ENCODE data around the gene ITGAL. TPM values are rescaled to one million over a fixed set of nuclear protein-coding genes. Genes with fewer than 3 reads are reported as not detected.
A peak's percentile ranks its signal among the peaks of the same experiment; 100 is the strongest.

Gene ITGAL
- 4.2 TPM for total RNA-seq

GRCh38 chr16:30472328-30472942, at the start of gene ITGAL:
Gene ITGAL, plus strand, starts transcription at chr16:30472742. Its CDS starts 96 bp downstream, at chr16:30472838.
- Histone ChIP-seq H3K27me3 (ENCODE audit: control insufficient read depth in 3 of 3, insufficient read depth in 3 of 3, low read length in 3 of 3) (peaks cover 27 to 29% (median 27%) of the 10 kb centered on the region in 3 donors), H3K36me3 (ENCODE audit: control insufficient read depth in 3 of 3, insufficient read depth in 3 of 3, low read length in 3 of 3) (no peaks in the 10 kb centered on the region), H3K4me1 (ENCODE audit: control insufficient read depth in 3 of 3, insufficient read depth in 3 of 3, low read length in 3 of 3) (no peaks in the 10 kb centered on the region), H3K4me3 (ENCODE audit: low read length in 3 of 3) (peak within 1 kb of the TSS in 1 of 3 donors; percentile 27), H3K9ac (ENCODE audit: low read depth in 1 of 3, low read length in 3 of 3) (no peak within 1 kb of the TSS), H3K9me3 (ENCODE audit: control insufficient read depth in 3 of 3, low read length in 3 of 3) (no peaks in the 10 kb centered on the region), H3K27ac (ENCODE audit: low read depth, low read length) (no peak within 1 kb of the TSS)

DNA sequence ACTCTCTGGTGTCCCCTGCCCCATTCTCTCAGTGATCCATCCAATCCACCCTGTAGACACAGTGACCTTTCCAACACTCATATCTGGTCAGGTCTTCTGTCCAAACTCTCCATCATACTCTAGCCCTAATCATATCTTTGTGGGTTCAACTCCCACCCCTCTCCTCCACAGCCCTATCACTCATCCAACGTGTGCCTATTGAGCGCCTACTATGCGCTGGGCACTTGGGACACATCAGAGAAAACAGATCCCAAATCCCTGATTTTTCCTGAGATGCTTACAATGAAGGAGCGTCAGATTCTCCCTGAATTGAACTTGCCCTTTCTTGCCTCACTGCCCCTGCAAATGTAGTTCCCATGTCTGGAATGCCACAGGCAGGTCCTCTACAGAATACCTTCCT, 44.5 kb upstream of the ITGAL start:
- Histone ChIP-seq H3K9ac (ENCODE audit: low read depth in 1 of 3, low read length in 3 of 3) (no peak overlapping the region), H3K4me3 (ENCODE audit: low read length in 3 of 3) (no peak overlapping the region), H3K27ac (ENCODE audit: low read depth, low read length) (no peak overlapping the region), H3K4me1 (ENCODE audit: control insufficient read depth in 3 of 3, insufficient read depth in 3 of 3, low read length in 3 of 3) (peaks cover 17 to 20% (median 20%) of the 10 kb centered on the region in 3 donors), H3K27me3 (ENCODE audit: control insufficient read depth in 3 of 3, insufficient read depth in 3 of 3, low read length in 3 of 3) (no peaks in the 10 kb centered on the region), H3K36me3 (ENCODE audit: control insufficient read depth in 3 of 3, insufficient read depth in 3 of 3, low read length in 3 of 3) (peaks cover 18 to 25% (median 19%) of the 10 kb centered on the region in 3 donors), H3K9me3 (ENCODE audit: control insufficient read depth in 3 of 3, low read length in 3 of 3) (no peaks in the 10 kb centered on the region)

DNA sequence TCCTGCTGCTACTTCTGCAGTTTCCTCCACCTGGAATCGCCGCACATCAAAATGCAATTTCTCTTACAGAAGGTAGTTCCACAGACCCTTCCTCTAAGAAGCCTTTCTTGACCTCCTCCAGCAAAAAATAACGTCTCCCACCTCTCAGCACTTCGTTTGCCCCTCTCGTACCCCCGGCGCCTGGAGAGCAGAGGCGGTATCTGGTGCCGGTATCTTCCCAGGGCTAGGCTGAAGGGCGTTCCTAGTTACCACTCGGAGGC, 43.2 kb upstream of the ITGAL start:
- H3K4me1 ChIP-seq (ENCODE audit: control insufficient read depth in 3 of 3, insufficient read depth in 3 of 3, low read length in 3 of 3): peaks cover 17 to 20% (median 20%) of the 10 kb centered on the region in 3 donors
- H3K4me3 ChIP-seq (ENCODE audit: low read length in 3 of 3): peak overlapping the region; percentile 81 to 94 (median 89)
- peak overlapping the region; percentile 81 to 86 (median 84) for H3K9ac ChIP-seq (ENCODE audit: low read depth in 1 of 3, low read length in 3 of 3)
- H3K27me3 ChIP-seq (ENCODE audit: control insufficient read depth in 3 of 3, insufficient read depth in 3 of 3, low read length in 3 of 3): no peaks in the 10 kb centered on the region
- peaks cover 9 to 14% (median 11%) of the 10 kb centered on the region in 3 donors for H3K36me3 ChIP-seq (ENCODE audit: control insufficient read depth in 3 of 3, insufficient read depth in 3 of 3, low read length in 3 of 3)
- H3K9me3 ChIP-seq (ENCODE audit: control insufficient read depth in 3 of 3, low read length in 3 of 3): no peaks in the 10 kb centered on the region
- peak overlapping the region; percentile 80 for H3K27ac ChIP-seq (ENCODE audit: low read depth, low read length)

DNA sequence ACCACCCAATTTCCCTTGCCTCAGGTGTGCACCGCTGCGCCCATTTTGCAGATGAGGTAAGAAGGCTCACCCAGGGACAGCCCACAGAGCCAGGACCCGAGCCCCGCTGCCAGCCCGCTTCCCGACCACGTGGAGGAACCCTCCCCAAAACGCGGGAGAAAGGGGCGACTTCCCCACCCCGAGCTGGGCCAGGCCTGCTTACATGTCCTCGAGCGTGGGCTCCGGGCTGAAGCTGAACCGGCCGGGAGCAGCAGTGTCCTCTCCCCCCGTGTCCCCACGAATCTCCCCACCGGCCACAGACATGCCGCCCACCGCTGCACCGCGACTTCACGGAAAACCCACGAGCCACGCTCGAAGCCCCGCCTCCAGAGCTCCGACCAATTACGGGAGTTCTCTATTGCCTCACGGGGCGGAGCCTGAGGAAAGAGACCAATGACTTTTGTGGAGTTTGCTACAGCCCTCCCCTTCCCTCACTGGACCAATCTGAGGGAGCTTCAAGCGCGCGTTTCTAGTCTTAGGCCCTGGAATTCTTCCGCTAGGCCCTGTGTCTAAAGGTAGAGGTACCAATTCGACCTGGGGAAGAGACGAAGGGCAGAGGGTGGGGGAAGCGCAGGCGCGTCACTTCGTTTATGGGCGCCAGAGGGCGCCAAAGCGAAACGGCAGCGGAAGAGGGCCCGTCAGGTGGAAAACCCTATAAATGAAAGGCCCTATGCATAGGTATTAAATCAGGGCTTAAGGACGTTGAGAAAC, 42.7 kb upstream of the ITGAL start, which contains the start of gene DCTPP1:
Gene DCTPP1, minus strand, starts transcription at position 353 of the 750 bp plus-strand sequence. Its CDS starts 50 bp downstream, at position 303.
- peaks cover 17 to 20% (median 20%) of the 10 kb centered on the region in 3 donors for H3K4me1 ChIP-seq (ENCODE audit: control insufficient read depth in 3 of 3, insufficient read depth in 3 of 3, low read length in 3 of 3)
- H3K9ac ChIP-seq (ENCODE audit: low read depth in 1 of 3, low read length in 3 of 3): peak within 1 kb of the TSS; percentile 81 to 86 (median 84)
- no peaks in the 10 kb centered on the region for H3K9me3 ChIP-seq (ENCODE audit: control insufficient read depth in 3 of 3, low read length in 3 of 3)
- H3K36me3 ChIP-seq (ENCODE audit: control insufficient read depth in 3 of 3, insufficient read depth in 3 of 3, low read length in 3 of 3): peaks cover 7 to 10% (median 8%) of the 10 kb centered on the region in 3 donors
- H3K27ac ChIP-seq (ENCODE audit: low read depth, low read length): peak within 1 kb of the TSS; percentile 80
- H3K27me3 ChIP-seq (ENCODE audit: control insufficient read depth in 3 of 3, insufficient read depth in 3 of 3, low read length in 3 of 3): no peaks in the 10 kb centered on the region
- H3K4me3 ChIP-seq (ENCODE audit: low read length in 3 of 3): peak within 1 kb of the TSS; percentile 81 to 94 (median 89)

- H3K9ac ChIP-seq (ENCODE audit: low read depth in 1 of 3, low read length in 3 of 3): peak overlapping the region; percentile 74 to 86 (median 84)
- H3K27me3 ChIP-seq (ENCODE audit: control insufficient read depth in 3 of 3, insufficient read depth in 3 of 3, low read length in 3 of 3): no peaks in the 10 kb centered on the region
- H3K4me3 ChIP-seq (ENCODE audit: low read length in 3 of 3): peak overlapping the region; percentile 81 to 94 (median 89)
- H3K9me3 ChIP-seq (ENCODE audit: control insufficient read depth in 3 of 3, low read length in 3 of 3): no peaks in the 10 kb centered on the region
- H3K27ac ChIP-seq (ENCODE audit: low read depth, low read length): peak overlapping the region; percentile 80
- H3K36me3 ChIP-seq (ENCODE audit: control insufficient read depth in 3 of 3, insufficient read depth in 3 of 3, low read length in 3 of 3): peaks cover 7 to 10% (median 8%) of the 10 kb centered on the region in 3 donors
- H3K4me1 ChIP-seq (ENCODE audit: control insufficient read depth in 3 of 3, insufficient read depth in 3 of 3, low read length in 3 of 3): peaks cover 17 to 20% (median 20%) of the 10 kb centered on the region in 3 donors
Measured at GRCh38 chr16:30430428-30430970, 42.0 kb upstream of the ITGAL start.

DNA sequence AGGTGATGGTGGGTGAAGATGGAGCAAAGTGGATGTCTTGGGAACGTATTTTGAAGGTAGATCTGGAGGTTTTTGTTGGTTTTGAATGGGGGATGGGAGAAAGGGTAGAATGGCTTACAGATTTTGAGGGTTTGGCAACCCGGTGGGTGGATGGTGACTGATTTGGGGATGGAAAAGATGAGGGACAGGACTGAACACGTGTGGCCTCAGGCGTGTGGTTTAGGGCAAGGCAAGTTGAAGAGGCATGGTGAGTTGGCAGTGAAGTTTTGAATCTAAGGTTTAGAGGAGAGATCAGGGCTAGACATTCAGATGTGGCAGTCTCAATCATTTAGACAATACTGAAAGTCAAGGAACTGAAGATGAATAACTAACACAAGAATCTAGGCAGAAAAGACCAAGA, 37.7 kb upstream of the ITGAL start:
- Histone ChIP-seq H3K4me1 (ENCODE audit: control insufficient read depth in 3 of 3, insufficient read depth in 3 of 3, low read length in 3 of 3) (peaks cover 5 to 7% (median 6%) of the 10 kb centered on the region in 3 donors), H3K27me3 (ENCODE audit: control insufficient read depth in 3 of 3, insufficient read depth in 3 of 3, low read length in 3 of 3) (no peaks in the 10 kb centered on the region), H3K9ac (ENCODE audit: low read depth in 1 of 3, low read length in 3 of 3) (no peak overlapping the region), H3K9me3 (ENCODE audit: control insufficient read depth in 3 of 3, low read length in 3 of 3) (no peaks in the 10 kb centered on the region), H3K36me3 (ENCODE audit: control insufficient read depth in 3 of 3, insufficient read depth in 3 of 3, low read length in 3 of 3) (no peaks in the 10 kb centered on the region), H3K27ac (ENCODE audit: low read depth, low read length) (no peak overlapping the region), H3K4me3 (ENCODE audit: low read length in 3 of 3) (no peak overlapping the region)

- H3K36me3 ChIP-seq (ENCODE audit: control insufficient read depth in 3 of 3, insufficient read depth in 3 of 3, low read length in 3 of 3): no peaks in the 10 kb centered on the region
- H3K9me3 ChIP-seq (ENCODE audit: control insufficient read depth in 3 of 3, low read length in 3 of 3): no peaks in the 10 kb centered on the region
- H3K4me3 ChIP-seq (ENCODE audit: low read length in 3 of 3): no peak overlapping the region
- H3K27ac ChIP-seq (ENCODE audit: low read depth, low read length): no peak overlapping the region
- H3K9ac ChIP-seq (ENCODE audit: low read depth in 1 of 3, low read length in 3 of 3): no peak overlapping the region
- no peaks in the 10 kb centered on the region for H3K4me1 ChIP-seq (ENCODE audit: control insufficient read depth in 3 of 3, insufficient read depth in 3 of 3, low read length in 3 of 3)
- H3K27me3 ChIP-seq (ENCODE audit: control insufficient read depth in 3 of 3, insufficient read depth in 3 of 3, low read length in 3 of 3): no peaks in the 10 kb centered on the region
Measured at GRCh38 chr16:30437511-30438046, 35.0 kb upstream of the ITGAL start.

GRCh38 chr16:30438835-30439234, 33.7 kb upstream of the ITGAL start:
- no peak overlapping the region for H3K4me3 ChIP-seq (ENCODE audit: low read length in 3 of 3)

DNA sequence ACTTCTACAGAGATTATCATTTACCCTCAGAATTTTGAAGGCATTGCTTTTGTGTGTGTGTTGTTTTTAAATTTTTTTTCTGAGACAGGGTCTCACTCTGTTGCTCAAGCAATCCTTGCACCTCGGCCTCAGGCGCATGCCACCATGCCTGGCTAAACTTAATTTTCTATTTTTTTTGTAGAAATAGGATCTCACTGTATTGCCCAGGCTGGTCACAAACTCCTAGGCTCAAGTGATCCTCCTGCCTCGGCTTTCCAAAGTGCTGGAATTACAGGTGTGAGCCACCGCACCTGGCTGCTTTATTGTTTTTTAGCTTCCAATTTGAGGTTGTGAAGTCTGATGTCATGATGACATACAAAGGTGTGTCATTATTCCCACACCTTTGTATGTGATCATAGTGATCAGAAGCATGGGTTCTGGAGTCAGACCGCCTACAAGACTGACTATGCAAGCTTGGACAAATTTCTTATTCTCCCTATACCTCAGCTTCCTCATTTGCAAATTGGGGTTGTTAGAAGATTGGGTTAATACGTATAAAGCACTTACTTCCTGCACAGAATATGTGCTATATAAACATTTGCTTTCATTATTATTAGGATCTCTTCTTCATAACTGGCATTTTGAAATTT, 32.7 kb upstream of the ITGAL start:
- Histone ChIP-seq H3K4me3 (ENCODE audit: low read length in 3 of 3) (no peak overlapping the region), H3K9me3 (ENCODE audit: control insufficient read depth in 3 of 3, low read length in 3 of 3) (no peaks in the 10 kb centered on the region), H3K27ac (ENCODE audit: low read depth, low read length) (no peak overlapping the region), H3K4me1 (ENCODE audit: control insufficient read depth in 3 of 3, insufficient read depth in 3 of 3, low read length in 3 of 3) (peaks cover 14 to 18% (median 16%) of the 10 kb centered on the region in 3 donors), H3K27me3 (ENCODE audit: control insufficient read depth in 3 of 3, insufficient read depth in 3 of 3, low read length in 3 of 3) (no peaks in the 10 kb centered on the region), H3K36me3 (ENCODE audit: control insufficient read depth in 3 of 3, insufficient read depth in 3 of 3, low read length in 3 of 3) (peaks cover 4 to 9% (median 5%) of the 10 kb centered on the region in 3 donors), H3K9ac (ENCODE audit: low read depth in 1 of 3, low read length in 3 of 3) (no peak overlapping the region)

More at GRCh38 chr16:30438835-30439234, 33.7 kb upstream of the ITGAL start:
- H3K9ac ChIP-seq (ENCODE audit: low read depth in 1 of 3, low read length in 3 of 3): no peak overlapping the region
- no peaks in the 10 kb centered on the region for H3K27me3 ChIP-seq (ENCODE audit: control insufficient read depth in 3 of 3, insufficient read depth in 3 of 3, low read length in 3 of 3)
- no peaks in the 10 kb centered on the region for H3K9me3 ChIP-seq (ENCODE audit: control insufficient read depth in 3 of 3, low read length in 3 of 3)
- peaks cover 4 to 8% (median 8%) of the 10 kb centered on the region in 3 donors for H3K4me1 ChIP-seq (ENCODE audit: control insufficient read depth in 3 of 3, insufficient read depth in 3 of 3, low read length in 3 of 3)
- H3K27ac ChIP-seq (ENCODE audit: low read depth, low read length): no peak overlapping the region
- H3K36me3 ChIP-seq (ENCODE audit: control insufficient read depth in 3 of 3, insufficient read depth in 3 of 3, low read length in 3 of 3): peaks cover 2 to 5% (median 4%) of the 10 kb centered on the region in 3 donors

Data from skeletal muscle tissue (tissue), 4 donors.